PC-3 (cell line): ENCODE measurements around the gene STK32C.

ENCODE experiments used
- EZH2 ChIP-seq: fragments of 300-600 bp; sonication (generic); IDR thresholded peaks from one replicate; pipeline ENCODE4 v1.6.1; 2017; ENCODE audit warnings: antibody characterized with exemption, mild to moderate bottlenecking, low read length; ENCODE audit not compliant: unreplicated experiment
- EZH2phosphoT487 ChIP-seq: fragments of 300-600 bp; sonication (generic); IDR thresholded peaks from 2 replicates; pipeline ENCODE4 v1.6.1; 2018; ENCODE audit warnings: mild to moderate bottlenecking, antibody characterized with exemption, low read length, borderline replicate concordance

GRCh38 chr10:132342553-132342952 is 34.8 kb upstream of the STK32C start:
- TF ChIP-seq EZH2 (no peak), EZH2phosphoT487 (no peak)
